Inflammatory macrophage (primary cell): Measurements from ENCODE around the gene NDUFS2.
"Not testable (repeated sequence)": the region's sequence is repeated elsewhere in the genome, so short reads cannot be mapped to it uniquely, and the experiment has no call there.

Experiments
- DNase-seq, 2 donors: peaks; one replicate each; pipeline ENCODE4 v3.0.0-alpha.2; 2020 to 2022

NDUFS2 gene

DNA sequence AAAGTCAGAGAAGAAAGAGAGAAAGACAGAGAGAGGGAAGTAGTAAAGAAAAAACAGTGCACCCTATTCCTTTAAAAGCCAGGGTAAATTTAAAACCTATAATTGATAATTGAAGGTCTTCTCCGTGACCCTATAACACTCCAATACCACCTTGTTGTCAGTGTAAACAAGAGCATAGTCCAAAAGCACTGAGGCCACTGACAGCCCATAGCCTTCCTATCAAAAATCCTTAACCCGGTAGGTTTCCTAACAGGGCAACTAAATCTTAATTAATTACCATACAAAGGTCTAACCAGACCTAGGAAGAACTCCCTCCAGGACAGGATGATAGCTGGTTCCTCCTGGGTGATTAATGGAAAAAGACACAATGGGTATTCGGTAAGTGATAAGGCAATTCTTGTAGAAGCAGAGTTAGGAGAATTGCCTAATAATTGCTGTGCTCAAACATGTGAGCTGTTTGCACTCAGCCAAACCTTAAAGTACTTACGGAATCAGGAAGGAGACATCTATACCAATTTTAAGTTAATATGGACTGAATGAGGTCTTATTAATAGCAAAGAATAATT lies 53.9 kb downstream of the NDUFS2 start:
- DNase-seq, result not testable (repeated sequence)

DNA sequence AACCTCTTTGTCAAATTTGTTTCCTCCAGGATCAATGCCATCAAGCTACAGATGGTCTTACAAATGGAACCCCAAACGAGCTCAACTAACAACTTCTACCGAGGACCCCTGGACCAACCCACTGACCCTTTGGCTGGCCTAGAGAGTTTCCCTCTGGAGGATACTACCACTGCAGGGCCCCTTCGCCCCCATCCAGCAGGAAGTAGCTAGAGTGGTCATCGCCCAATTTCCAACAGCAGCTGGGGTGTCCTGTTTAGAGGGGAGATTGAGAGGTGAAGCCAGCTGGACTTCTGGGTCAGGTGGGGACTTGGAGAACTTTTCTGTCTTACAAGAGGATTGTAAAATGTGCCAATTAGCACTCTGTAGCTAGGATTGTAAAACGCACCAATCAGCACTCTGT lies 54.9 kb downstream of the NDUFS2 start:
- DNase-seq, result not testable (repeated sequence)

GRCh38 chr1:161258439-161259344 lies 56.5 kb downstream of the NDUFS2 start, which contains the start of gene PCP4L1:
PCP4L1 (plus strand) TSS chr1:161258745; CDS start chr1:161258975, 230 bp downstream.
- peak in 1 of 2 donors; percentile 24 for DNase-seq

DNA sequence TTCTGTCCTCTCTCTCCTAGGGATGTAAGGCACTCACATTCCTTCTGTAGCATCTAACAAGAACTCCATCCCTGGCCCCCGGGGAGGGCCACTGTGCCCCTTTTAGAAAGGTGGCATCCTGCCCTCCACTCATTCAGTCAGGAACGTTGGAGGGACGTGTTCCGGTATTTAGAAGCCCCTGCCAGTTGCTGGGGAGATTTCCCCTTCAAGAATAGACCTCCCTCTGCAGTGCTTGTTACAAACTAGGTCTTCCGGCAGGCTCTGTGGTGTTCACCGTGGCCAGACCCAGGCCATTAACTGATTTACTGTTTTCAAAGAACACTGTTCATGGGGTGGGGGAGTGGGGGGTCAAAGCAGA lies 57.2 kb downstream of the NDUFS2 start:
- no peak for DNase-seq

DNA sequence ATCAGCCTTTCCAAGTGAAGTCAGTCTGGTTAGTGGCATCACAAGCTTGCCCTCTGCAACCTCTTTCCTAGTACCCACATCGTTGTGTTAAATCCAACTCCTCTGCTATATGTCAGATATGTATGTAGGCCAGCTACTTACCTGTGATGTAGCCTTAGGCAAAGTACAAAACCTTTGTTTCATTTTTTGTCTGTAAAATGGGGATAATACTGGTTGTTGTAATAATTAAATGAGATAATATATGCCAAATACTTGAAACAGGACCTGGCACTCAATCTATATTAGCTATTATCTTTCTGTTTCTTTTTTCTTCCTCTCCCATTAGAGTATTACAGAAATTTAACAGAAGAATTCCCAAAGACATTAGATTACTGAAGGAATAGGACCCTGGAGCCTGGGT lies 57.6 kb downstream of the NDUFS2 start:
- no peak for DNase-seq

DNA sequence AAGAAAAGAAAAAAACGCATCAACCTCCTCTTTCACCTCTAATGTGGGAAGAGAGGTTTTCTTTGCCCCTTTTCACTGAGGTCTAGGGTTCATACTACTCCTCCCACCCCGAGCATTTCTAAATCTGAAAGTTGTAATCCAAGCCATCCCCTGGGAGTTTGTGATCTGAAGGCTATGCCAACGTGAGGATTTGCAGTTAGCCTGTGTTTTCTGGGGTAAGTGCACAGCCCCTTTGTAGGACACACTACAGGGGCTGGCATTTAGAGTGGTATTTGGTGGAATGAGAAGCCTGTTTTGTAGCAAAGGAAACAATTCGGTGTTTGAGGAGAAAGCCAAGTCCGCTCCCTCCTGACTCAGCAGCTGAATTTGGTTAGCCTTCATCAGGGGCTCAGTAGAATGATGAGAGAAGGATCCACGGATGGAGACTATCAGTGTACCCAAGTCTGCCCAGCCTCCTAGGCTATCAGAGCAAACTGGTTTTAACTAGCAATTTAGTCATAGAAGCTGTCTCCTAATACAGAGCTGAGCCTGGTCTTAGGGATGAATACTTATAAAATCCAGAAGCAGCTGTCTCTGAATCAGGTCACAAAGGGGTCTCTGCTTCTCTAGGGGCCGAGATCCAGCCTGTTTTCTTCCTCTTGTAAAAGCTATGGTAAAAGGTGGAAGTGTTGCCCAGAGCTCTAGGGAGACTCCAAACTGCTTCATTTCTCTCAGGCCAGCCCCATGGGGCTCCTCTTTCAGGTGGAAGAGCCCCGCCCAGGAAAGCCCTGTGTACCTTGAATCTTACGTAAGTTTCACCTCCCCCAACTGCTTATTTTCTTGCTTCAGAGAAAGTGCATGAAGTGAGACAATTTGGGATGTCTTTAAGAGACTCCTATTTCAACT lies 58.5 kb downstream of the NDUFS2 start:
- DNase-seq, result no peak

GRCh38 chr1:161261261-161262235 lies 59.4 kb downstream of the NDUFS2 start:
- DNase-seq, result peak in 1 of 2 donors; percentile 7
